Measurements from ENCODE around the gene HCFC2.

DNA sequence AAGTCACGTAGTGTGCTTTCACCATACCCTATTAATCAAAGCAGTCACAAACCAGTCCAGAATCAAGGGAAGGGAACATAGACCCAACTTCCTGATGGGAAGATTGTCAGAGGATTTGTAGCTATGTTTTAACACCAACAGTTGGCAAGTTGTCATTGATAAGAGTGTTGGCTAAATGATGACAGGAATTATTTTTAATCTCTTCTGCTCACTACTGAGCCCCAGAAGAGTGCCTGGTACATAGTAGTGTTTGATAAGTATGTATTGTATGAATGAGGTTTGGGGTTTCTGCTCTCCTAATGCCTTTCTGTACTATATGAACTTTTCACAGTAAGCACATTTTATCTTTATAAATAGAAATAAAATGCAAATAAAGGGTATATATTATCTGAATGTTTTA lies 14.7 kb downstream of the HCFC2 start:
- TF ChIP-seq, protein P1, sequence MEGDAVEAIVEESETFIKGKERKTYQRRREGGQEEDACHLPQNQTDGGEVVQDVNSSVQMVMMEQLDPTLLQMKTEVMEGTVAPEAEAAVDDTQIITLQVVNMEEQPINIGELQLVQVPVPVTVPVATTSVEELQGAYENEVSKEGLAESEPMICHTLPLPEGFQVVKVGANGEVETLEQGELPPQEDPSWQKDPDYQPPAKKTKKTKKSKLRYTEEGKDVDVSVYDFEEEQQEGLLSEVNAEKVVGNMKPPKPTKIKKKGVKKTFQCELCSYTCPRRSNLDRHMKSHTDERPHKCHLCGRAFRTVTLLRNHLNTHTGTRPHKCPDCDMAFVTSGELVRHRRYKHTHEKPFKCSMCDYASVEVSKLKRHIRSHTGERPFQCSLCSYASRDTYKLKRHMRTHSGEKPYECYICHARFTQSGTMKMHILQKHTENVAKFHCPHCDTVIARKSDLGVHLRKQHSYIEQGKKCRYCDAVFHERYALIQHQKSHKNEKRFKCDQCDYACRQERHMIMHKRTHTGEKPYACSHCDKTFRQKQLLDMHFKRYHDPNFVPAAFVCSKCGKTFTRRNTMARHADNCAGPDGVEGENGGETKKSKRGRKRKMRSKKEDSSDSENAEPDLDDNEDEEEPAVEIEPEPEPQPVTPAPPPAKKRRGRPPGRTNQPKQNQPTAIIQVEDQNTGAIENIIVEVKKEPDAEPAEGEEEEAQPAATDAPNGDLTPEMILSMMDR (conservative IDR thresholded peaks at IDR 0.05; ENCODE audit: low read length): no peak
- TF ChIP-seq EZH2phosphoT487 (IDR thresholded peaks at IDR 0.05; ENCODE audit: borderline replicate concordance): no peak

Measured in Loucy (cell line).